H9 (cell line): Measurements from ENCODE around the gene TRAK1. TPM values are rescaled to one million over a fixed set of nuclear protein-coding genes. Genes with fewer than 3 reads are reported as not detected.

Experiments
- DNase-seq: peaks from one replicate; pipeline ENCODE4 v3.0.0-alpha.2; 2017
- H2AFZ ChIP-seq: one replicate; pipeline ENCODE4 v1.6.1; 2013; ENCODE audit warnings: mild to moderate bottlenecking, low read length, control low read depth, moderate library complexity
- H2AK5ac ChIP-seq: 2 replicates; pipeline ENCODE4 v1.6.1; 2013; ENCODE audit warnings: low read length, control low read depth, mixed read lengths; ENCODE audit not compliant: insufficient read length
- H2BK120ac ChIP-seq: one replicate; pipeline ENCODE4 v1.6.1; 2013; ENCODE audit warnings: low read depth, mild to moderate bottlenecking, low read length, control low read depth, inconsistent platforms; ENCODE audit not compliant: poor library complexity, severe bottlenecking
- H2BK12ac ChIP-seq: 2 replicates; pipeline ENCODE4 v1.6.1; 2013; ENCODE audit warnings: low read length, control low read depth, mixed read lengths, low read depth; ENCODE audit not compliant: insufficient read length
- H2BK15ac ChIP-seq: 2 replicates; pipeline ENCODE4 v1.6.1; 2013; ENCODE audit warnings: low read depth, low read length, control low read depth
- H2BK20ac ChIP-seq: one replicate; pipeline ENCODE4 v1.6.1; 2013; ENCODE audit warnings: low read depth, mild to moderate bottlenecking, low read length, control low read depth, inconsistent platforms; ENCODE audit not compliant: poor library complexity, severe bottlenecking
- H2BK5ac ChIP-seq: 2 replicates; pipeline ENCODE4 v1.6.1; 2013; ENCODE audit warnings: low read length, control low read depth, mixed read lengths; ENCODE audit not compliant: insufficient read length
- H3K14ac ChIP-seq: 2 replicates; pipeline ENCODE4 v1.6.1; 2013; ENCODE audit warnings: low read length, control low read depth; ENCODE audit not compliant: insufficient read depth
- H3K18ac ChIP-seq: 2 replicates; pipeline ENCODE4 v1.6.1; 2013; ENCODE audit warnings: low read depth, mild to moderate bottlenecking, mixed read lengths, low read length, control low read depth; ENCODE audit not compliant: insufficient read length
- H3K23ac ChIP-seq: 2 replicates; pipeline ENCODE4 v1.6.1; 2013; ENCODE audit warnings: low read length, control low read depth, mixed read lengths, low read depth; ENCODE audit not compliant: insufficient read length
- H3K23me2 ChIP-seq: 2 replicates; pipeline ENCODE4 v1.6.1; 2013; ENCODE audit warnings: low read depth, mild to moderate bottlenecking, mixed read lengths, low read length, control low read depth; ENCODE audit not compliant: insufficient read length, poor library complexity, severe bottlenecking
- H3K27ac ChIP-seq: 2 replicates; pipeline ENCODE4 v1.5.1; 2013; ENCODE audit warnings: low read length, control low read depth, mixed read lengths, low read depth; ENCODE audit not compliant: insufficient read length
- H3K27me3 ChIP-seq: 2 replicates; pipeline ENCODE4 v1.6.1; 2013; ENCODE audit warnings: low read length, control low read depth, inconsistent platforms; ENCODE audit not compliant: insufficient read depth
- H3K4ac ChIP-seq: 2 replicates; pipeline ENCODE4 v1.6.1; 2013; ENCODE audit warnings: low read depth, mild to moderate bottlenecking, control low read depth, inconsistent platforms, low read length, moderate library complexity
- H3K4me1 ChIP-seq: 2 replicates; pipeline ENCODE4 v1.6.1; 2013; ENCODE audit warnings: low read length, control low read depth, inconsistent platforms; ENCODE audit not compliant: insufficient read depth
- H3K4me2 ChIP-seq: 2 replicates; pipeline ENCODE4 v1.6.1; 2013; ENCODE audit warnings: low read length, control low read depth, mixed read lengths; ENCODE audit not compliant: insufficient read length, insufficient read depth
- H3K56ac ChIP-seq: 2 replicates; pipeline ENCODE4 v1.6.1; 2013; ENCODE audit warnings: low read depth, mild to moderate bottlenecking, mixed read lengths, low read length, control low read depth; ENCODE audit not compliant: insufficient read length
- H3K79me1 ChIP-seq: 2 replicates; pipeline ENCODE4 v1.6.1; 2013; ENCODE audit warnings: low read depth, mild to moderate bottlenecking, moderate library complexity, low read length, control low read depth, inconsistent platforms; ENCODE audit not compliant: insufficient read depth, poor library complexity, severe bottlenecking
- H3K79me2 ChIP-seq: 2 replicates; pipeline ENCODE4 v1.6.1; 2013; ENCODE audit warnings: low read length, control low read depth, inconsistent platforms; ENCODE audit not compliant: insufficient read depth
- H3K9ac ChIP-seq: 2 replicates; pipeline ENCODE4 v1.6.1; 2013; ENCODE audit warnings: low read length, control low read depth, mixed read lengths; ENCODE audit not compliant: insufficient read length; ENCODE audit errors: extremely low read depth
- H3K9me3 ChIP-seq: one replicate; pipeline ENCODE4 v1.6.1; 2013; ENCODE audit warnings: low read depth, low read length, inconsistent platforms; ENCODE audit not compliant: control insufficient read depth
- H3T11ph ChIP-seq: one replicate; pipeline ENCODE4 v1.6.1; 2013; ENCODE audit warnings: mild to moderate bottlenecking, low read length, control low read depth, inconsistent platforms
- H4K20me1 ChIP-seq: one replicate; pipeline ENCODE4 v1.6.1; 2013; ENCODE audit not compliant: control insufficient read depth, insufficient read length, insufficient read depth
- H4K5ac ChIP-seq: 2 replicates; pipeline ENCODE4 v1.6.1; 2013; ENCODE audit warnings: low read depth, mild to moderate bottlenecking, mixed read lengths, low read length, control low read depth; ENCODE audit not compliant: insufficient read length
- H4K8ac ChIP-seq: replicated peaks from 2 replicates; pipeline ENCODE4 v1.6.1; 2013; ENCODE audit warnings: low read length, control low read depth, mixed read lengths, low read depth; ENCODE audit not compliant: insufficient read length
- H4K91ac ChIP-seq: 2 replicates; pipeline ENCODE4 v1.6.1; 2013; ENCODE audit warnings: low read depth, mild to moderate bottlenecking, moderate library complexity, mixed read lengths, low read length, control low read depth; ENCODE audit not compliant: insufficient read length
- H3K27ac Mint-ChIP-seq, 3 experiments: 2 replicates in 2 of 3; 3 replicates in 1 of 3; pipeline ENCODE4 v1.8.0; 2020 to 2021; ENCODE audit warnings: mixed read lengths in 3 of 3, mild to moderate bottlenecking in 1 of 3, moderate library complexity in 1 of 3
- H3K27me3 Mint-ChIP-seq: 2 replicates; pipeline ENCODE4 v1.8.0; 2021; ENCODE audit warnings: low read depth, mild to moderate bottlenecking, moderate library complexity, mixed read lengths
- H3K36me3 Mint-ChIP-seq, 3 experiments: 2 replicates in 2 of 3; 3 replicates in 1 of 3; pipeline ENCODE4 v1.8.0; 2020 to 2021; ENCODE audit warnings: low read depth in 3 of 3, mixed read lengths in 3 of 3; ENCODE audit not compliant: insufficient read depth in 1 of 3
- H3K4me1 Mint-ChIP-seq, 2 experiments: 2 replicates each; pipeline ENCODE4 v1.8.0; 2020; ENCODE audit warnings: mixed read lengths in 2 of 2
- H3K4me3 Mint-ChIP-seq, 2 experiments: 2 replicates in 1 of 2; 3 replicates in 1 of 2; pipeline ENCODE4 v1.8.0; 2020 to 2021; ENCODE audit warnings: mild to moderate bottlenecking in 2 of 2, mixed read lengths in 2 of 2, moderate library complexity in 1 of 2
- H3K9me3 Mint-ChIP-seq, 2 experiments: 2 replicates in 1 of 2; 3 replicates in 1 of 2; pipeline ENCODE4 v1.8.0; 2020; ENCODE audit warnings: mild to moderate bottlenecking in 2 of 2, mixed read lengths in 2 of 2, moderate library complexity in 1 of 2
- CTCF ChIP-seq: fragments of 200-600 bp; sonication (generic); conservative IDR thresholded peaks from 3 replicates; pipeline ENCODE4 v1.8.0; 2021; ENCODE audit warnings: antibody characterized with exemption, mild to moderate bottlenecking
- WGBS: extraction: QIAGEN DNeasy Blood & Tissue Kit; methylation state at CpG from one replicate; pipeline ENCODE4 v1.1.7; 2013; ENCODE audit warnings: missing lambda C conversion rate, low lambda C conversion rate, mixed read lengths; ENCODE audit not compliant: insufficient read length; ENCODE audit errors: extremely low coverage; 5-methylcytosine and 5-hydroxymethylcytosine counted together
- total RNA-seq: library from RNA; stranded (reverse); gene quantifications from 2 replicates; pipeline ENCODE4 v1.2.1, GENCODE V29; 2021

Gene TRAK1
- total RNA-seq, 1 experiment from 2014 or later, result 34.2 TPM

- Histone ChIP-seq H2BK5ac (no peak overlapping the region), H3K79me1 (no peaks in the 10 kb centered on the region), H2BK15ac (no peak overlapping the region), H3K14ac (no peak overlapping the region), H3K23ac (no peak overlapping the region), H3K56ac (no peak overlapping the region), H2AK5ac (no peak overlapping the region), H2BK120ac (no peak overlapping the region), H2AFZ (no peak overlapping the region), H3K23me2 (no peaks in the 10 kb centered on the region), H3K4me2 (no peak overlapping the region), H3K4ac (no peak overlapping the region), H3K27me3 (no peaks in the 10 kb centered on the region), H2BK20ac (no peak overlapping the region), H3K4me1 (no peaks in the 10 kb centered on the region), H3K18ac (no peak overlapping the region), H3K79me2 (no peaks in the 10 kb centered on the region; the same call in 1 of the 2 replicates), H3K9me3 (no peaks in the 10 kb centered on the region), H4K8ac (no peak overlapping the region), H3K9ac (no peak overlapping the region), H4K20me1 (no peaks in the 10 kb centered on the region), H3T11ph (no peak overlapping the region), H4K91ac (no peak overlapping the region), H4K5ac (no peak overlapping the region), H2BK12ac (no peak overlapping the region), H3K27ac (no peak overlapping the region)
- TF ChIP-seq CTCF, result no peak
- Mint-ChIP-seq H3K9me3 (peaks cover 10 to 19% of the 10 kb centered on the region in 2 experiments), H3K36me3 (peaks cover 18 to 29% (median 25%) of the 10 kb centered on the region in 3 experiments), H3K27me3 (no peaks in the 10 kb centered on the region), H3K4me1 (peaks cover 16 to 24% of the 10 kb centered on the region in 2 experiments), H3K27ac (peak overlapping the region in 2 of 3 experiments; percentile 45 to 85; a peak in 2 of 7 replicates), H3K4me3 (no peak overlapping the region)
- DNase-seq, result no peak
- WGBS, result no CpG with 5 or more reads among the region's 4 CpGs
Observed at GRCh38 chr3:42101048-42101447, 9.9 kb downstream of the TRAK1 start.
